Vagina (tissue), 2 donors: Measurements from ENCODE around the gene SRRM1. TPM values are rescaled to one million over a fixed set of nuclear protein-coding genes. Genes with fewer than 3 reads are reported as not detected.
A peak's percentile ranks its signal among the peaks of the same experiment; 100 is the strongest.

Experiments used
- DNase-seq, 2 donors: peaks; one replicate each; pipeline ENCODE4 v3.0.0-alpha.2; 2017; ENCODE audit errors: extremely low spot score in 2 of 2
- H3K27ac ChIP-seq: fragments of 200-600 bp; sonication (generic); one replicate; pipeline ENCODE4 v1.5.1; 2019
- H3K27me3 ChIP-seq: fragments of 200-600 bp; sonication (generic); one replicate; pipeline ENCODE4 v1.5.1; 2019
- H3K36me3 ChIP-seq, 2 donors: fragments of 200-600 bp; sonication (generic); one replicate each; pipeline ENCODE4 v1.5.1; 2017 to 2019
- H3K4me1 ChIP-seq: fragments of 200-600 bp; sonication (generic); one replicate; pipeline ENCODE4 v1.5.1; 2019
- H3K4me3 ChIP-seq, 2 donors: fragments of 200-600 bp; sonication (generic); 1 replicate in 1 of 2; 2 replicates in 1 of 2; pipeline ENCODE4 v1.5.1; 2016 to 2019
- H3K9me3 ChIP-seq: fragments of 200-600 bp; sonication (generic); one replicate; pipeline ENCODE4 v1.5.1; 2019
- POLR2A ChIP-seq, 2 donors: fragments of 450-650 bp; IDR thresholded peaks; one replicate each; pipeline ENCODE4 v1.6.1; 2017; ENCODE audit warnings: antibody characterized with exemption in 2 of 2, mild to moderate bottlenecking in 2 of 2, moderate library complexity in 2 of 2
- POLR2AphosphoS5 ChIP-seq, 2 donors: sonication (generic); formaldehyde crosslinking; IDR thresholded peaks; one replicate each; pipeline ENCODE4 v1.9.0; 2017; ENCODE audit warnings: antibody characterized with exemption in 2 of 2, mild to moderate bottlenecking in 2 of 2, low read depth in 1 of 2; ENCODE audit not compliant: insufficient read depth in 1 of 2
- intact Hi-C: fragments of 100-400 bp; cut with DNase I; formaldehyde crosslinking; loops from one replicate; pipeline ENCODE4 v1.15.1; 2023
- total RNA-seq: library from RNA; depleted of rRNA; stranded (reverse); fragments of >200 nt; gene quantifications from one replicate; pipeline ENCODE4 v1.2.3, GENCODE V29; 2016
- TF ChIP-seq, protein P1 (sequence below), 3 experiments: fragments of 450-650 bp in 2 of 3; fragments of 200-600 bp in 1 of 3; sonication (generic) in 1 of 3; IDR thresholded peaks; one replicate each; pipeline ENCODE4 v1.5.1; 2017 to 2019; ENCODE audit warnings: antibody characterized with exemption in 3 of 3, mild to moderate bottlenecking in 2 of 3, moderate library complexity in 2 of 3

Gene SRRM1
- total RNA-seq, 1 donor from 2014 or later, result 93.1 TPM

DNA sequence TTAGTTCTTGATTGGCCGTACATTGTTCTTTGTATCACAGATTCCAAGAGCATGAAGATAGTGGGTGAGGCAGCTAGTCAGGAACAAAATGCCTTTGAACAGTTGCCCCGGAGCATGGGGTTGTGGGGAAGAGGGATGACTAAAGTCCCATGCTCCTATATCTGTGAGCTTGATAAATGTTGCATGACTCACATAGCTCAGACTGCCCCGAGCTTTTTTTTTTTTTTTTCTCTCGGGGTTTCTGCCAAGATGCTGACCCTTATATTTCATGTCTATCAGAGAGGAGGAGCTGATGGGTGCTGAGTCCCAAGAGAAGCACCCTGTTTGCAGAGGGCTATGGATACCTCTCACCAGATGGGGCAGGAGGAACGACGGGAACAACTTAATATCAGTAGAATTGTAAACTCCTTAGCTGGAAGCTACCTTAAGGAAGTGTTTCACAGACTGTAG is 40.6 kb downstream of the SRRM1 start:
- no peak for DNase-seq
- Histone ChIP-seq H3K9me3 (no peaks in the 10 kb centered on the region), H3K4me1 (peaks cover 14% of the 10 kb centered on the region), H3K36me3 (no peaks in the 10 kb centered on the region), H3K27me3 (no peaks in the 10 kb centered on the region), H3K27ac (no peak overlapping the region), H3K4me3 (no peak overlapping the region)
- intact Hi-C loops, result no loop called here
- TF ChIP-seq POLR2A (IDR thresholded peaks at IDR 0.05), result no peak
- TF ChIP-seq, protein P1, sequence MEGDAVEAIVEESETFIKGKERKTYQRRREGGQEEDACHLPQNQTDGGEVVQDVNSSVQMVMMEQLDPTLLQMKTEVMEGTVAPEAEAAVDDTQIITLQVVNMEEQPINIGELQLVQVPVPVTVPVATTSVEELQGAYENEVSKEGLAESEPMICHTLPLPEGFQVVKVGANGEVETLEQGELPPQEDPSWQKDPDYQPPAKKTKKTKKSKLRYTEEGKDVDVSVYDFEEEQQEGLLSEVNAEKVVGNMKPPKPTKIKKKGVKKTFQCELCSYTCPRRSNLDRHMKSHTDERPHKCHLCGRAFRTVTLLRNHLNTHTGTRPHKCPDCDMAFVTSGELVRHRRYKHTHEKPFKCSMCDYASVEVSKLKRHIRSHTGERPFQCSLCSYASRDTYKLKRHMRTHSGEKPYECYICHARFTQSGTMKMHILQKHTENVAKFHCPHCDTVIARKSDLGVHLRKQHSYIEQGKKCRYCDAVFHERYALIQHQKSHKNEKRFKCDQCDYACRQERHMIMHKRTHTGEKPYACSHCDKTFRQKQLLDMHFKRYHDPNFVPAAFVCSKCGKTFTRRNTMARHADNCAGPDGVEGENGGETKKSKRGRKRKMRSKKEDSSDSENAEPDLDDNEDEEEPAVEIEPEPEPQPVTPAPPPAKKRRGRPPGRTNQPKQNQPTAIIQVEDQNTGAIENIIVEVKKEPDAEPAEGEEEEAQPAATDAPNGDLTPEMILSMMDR (IDR thresholded peaks at IDR 0.05), result no peak
- no peak for TF ChIP-seq POLR2AphosphoS5 (IDR thresholded peaks at IDR 0.05; ENCODE audit: insufficient read depth in 1 of 2, low read depth in 1 of 2)

DNA sequence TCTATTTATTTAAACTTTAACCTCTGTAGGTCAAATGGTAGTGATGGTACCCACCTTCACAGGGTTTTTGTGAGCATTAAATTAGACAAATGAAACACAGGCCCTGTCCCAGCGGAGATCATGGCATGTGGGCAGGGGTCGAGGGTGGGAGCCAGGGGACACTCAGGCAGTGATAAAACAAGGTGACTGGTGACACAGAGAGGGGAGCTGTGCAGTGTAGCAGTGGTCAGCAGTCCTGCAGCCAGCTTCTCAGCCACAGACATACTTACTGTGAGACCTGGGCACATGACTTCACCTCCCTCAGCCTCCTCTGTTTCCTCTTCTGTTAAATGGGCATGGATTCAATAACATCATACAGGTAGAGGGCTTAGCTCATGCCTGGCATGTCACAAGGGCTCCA is 44.9 kb downstream of the SRRM1 start:
- Histone ChIP-seq H3K27ac (no peak overlapping the region), H3K9me3 (no peaks in the 10 kb centered on the region), H3K27me3 (no peaks in the 10 kb centered on the region), H3K36me3 (no peaks in the 10 kb centered on the region), H3K4me1 (peaks cover 18% of the 10 kb centered on the region), H3K4me3 (no peak overlapping the region)
- intact Hi-C loops, result loop anchor here (5.0 kb wide), 1 partner anchor 149 kb away; no protein-coding TSS in a partner anchor
- DNase-seq, result no peak
- TF ChIP-seq, protein P1 (IDR thresholded peaks at IDR 0.05), result no peak
- TF ChIP-seq POLR2A (IDR thresholded peaks at IDR 0.05), result no peak
- TF ChIP-seq POLR2AphosphoS5 (IDR thresholded peaks at IDR 0.05; ENCODE audit: insufficient read depth in 1 of 2, low read depth in 1 of 2), result no peak

DNA sequence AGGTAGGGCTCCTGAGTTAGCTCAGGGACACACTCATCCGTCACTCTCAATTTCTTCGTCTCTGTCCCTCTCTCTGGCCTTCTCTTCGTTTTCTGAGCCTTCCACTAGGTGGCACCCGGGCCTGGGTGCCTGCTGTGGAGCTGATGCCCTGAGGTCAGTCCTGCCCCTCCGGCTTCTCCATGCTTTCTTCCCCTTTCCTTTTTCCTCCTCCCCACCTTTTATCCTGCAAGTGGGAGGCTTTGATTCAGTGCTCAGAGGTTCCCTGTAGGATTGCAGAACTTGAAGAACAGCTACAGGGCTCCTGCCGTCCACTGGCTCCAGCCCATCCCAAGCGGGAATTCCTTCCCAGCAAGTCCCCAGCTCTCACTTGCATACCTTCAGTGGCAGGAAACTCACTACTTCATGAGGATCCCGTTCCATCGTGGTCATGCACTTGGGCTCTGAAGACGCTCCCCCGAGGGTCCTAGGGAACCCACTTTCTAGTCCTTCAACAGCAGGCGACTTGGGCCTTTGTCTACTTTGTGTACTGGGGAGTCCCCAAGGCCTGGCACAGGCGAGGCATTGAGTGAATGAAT is 45.6 kb downstream of the SRRM1 start:
- Histone ChIP-seq H3K4me1 (peaks cover 12% of the 10 kb centered on the region), H3K4me3 (no peak overlapping the region), H3K9me3 (no peaks in the 10 kb centered on the region), H3K27ac (no peak overlapping the region), H3K27me3 (no peaks in the 10 kb centered on the region), H3K36me3 (no peaks in the 10 kb centered on the region)
- no peak for DNase-seq
- intact Hi-C loops, result loop anchor here (5.0 kb wide), 1 partner anchor 149 kb away; no protein-coding TSS in a partner anchor
- TF ChIP-seq POLR2AphosphoS5 (IDR thresholded peaks at IDR 0.05; ENCODE audit: insufficient read depth in 1 of 2, low read depth in 1 of 2) (no peak), POLR2A (IDR thresholded peaks at IDR 0.05) (no peak)
- TF ChIP-seq, protein P1 (IDR thresholded peaks at IDR 0.05), result peak; percentile 63 to 86 (median 80)

DNA sequence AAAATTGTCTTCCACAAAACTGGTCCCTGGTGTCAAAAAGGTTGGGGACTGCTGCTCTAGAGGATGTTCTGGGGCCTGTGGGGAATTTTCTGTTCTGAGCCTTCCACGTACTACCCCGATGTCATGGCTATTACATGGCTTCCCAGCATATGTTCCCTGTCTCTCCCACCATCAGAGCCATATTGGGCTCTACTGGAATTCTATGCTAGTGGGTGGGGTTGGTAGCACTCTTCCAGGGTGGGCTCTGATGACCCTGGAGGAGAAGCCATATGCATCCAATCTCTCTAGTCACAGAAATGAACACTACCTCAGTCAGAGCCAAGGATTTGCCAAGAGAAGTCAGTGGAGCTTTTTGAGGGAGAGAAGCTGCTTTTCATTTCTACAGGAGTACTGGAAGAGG is 47.9 kb downstream of the SRRM1 start:
- Histone ChIP-seq H3K4me3 (no peak overlapping the region), H3K27ac (no peak overlapping the region), H3K4me1 (peaks cover 10% of the 10 kb centered on the region), H3K9me3 (no peaks in the 10 kb centered on the region), H3K27me3 (no peaks in the 10 kb centered on the region), H3K36me3 (no peaks in the 10 kb centered on the region)
- TF ChIP-seq, protein P1 (IDR thresholded peaks at IDR 0.05), result no peak
- TF ChIP-seq POLR2A (IDR thresholded peaks at IDR 0.05) (no peak), POLR2AphosphoS5 (IDR thresholded peaks at IDR 0.05; ENCODE audit: insufficient read depth in 1 of 2, low read depth in 1 of 2) (no peak)
- DNase-seq, result no peak
- intact Hi-C loops, result no loop called here

DNA sequence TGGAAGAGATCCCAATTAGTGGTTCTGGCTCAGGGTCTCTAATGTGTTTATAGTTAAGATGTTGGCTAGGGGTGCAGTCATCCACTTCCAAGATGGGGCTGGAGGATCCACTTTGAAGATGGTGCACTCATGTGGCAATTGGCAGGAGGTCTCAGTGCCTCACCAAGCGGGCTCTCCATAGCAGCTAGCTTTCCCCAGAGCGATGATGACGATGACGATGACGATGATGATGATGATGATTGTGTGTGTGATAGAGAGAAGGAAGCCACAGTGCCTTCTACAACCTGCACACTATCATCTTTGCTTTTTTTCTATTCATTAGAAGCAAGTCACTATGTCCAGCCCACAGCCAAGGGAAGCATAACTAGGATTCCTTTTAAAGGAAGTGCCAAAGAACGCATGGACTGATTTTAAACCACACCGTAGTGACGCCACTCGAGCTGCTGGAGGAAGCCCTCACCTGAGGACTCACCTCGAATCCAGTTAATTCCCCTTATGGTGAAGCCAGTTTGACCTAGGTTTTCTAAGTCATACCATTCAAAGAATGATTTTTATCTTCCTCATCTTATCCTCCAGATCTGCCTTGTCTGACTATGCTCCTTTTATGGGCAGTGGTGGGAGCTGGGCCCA is 49.4 kb downstream of the SRRM1 start:
- TF ChIP-seq, protein P1 (IDR thresholded peaks at IDR 0.05), result no peak
- TF ChIP-seq POLR2A (IDR thresholded peaks at IDR 0.05) (no peak), POLR2AphosphoS5 (IDR thresholded peaks at IDR 0.05; ENCODE audit: insufficient read depth in 1 of 2, low read depth in 1 of 2) (no peak)
- intact Hi-C loops, result no loop called here
- no peak overlapping the region for H3K27ac ChIP-seq

More for the DNA sequence above, 49.4 kb downstream of the SRRM1 start:
- DNase-seq, result no peak
- Histone ChIP-seq H3K4me1 (peaks cover 10% of the 10 kb centered on the region), H3K9me3 (no peaks in the 10 kb centered on the region), H3K36me3 (no peaks in the 10 kb centered on the region), H3K27me3 (no peaks in the 10 kb centered on the region), H3K4me3 (no peak overlapping the region)
